ENCODE results near the gene ZCCHC24. TPM values are rescaled to one million over a fixed set of nuclear protein-coding genes. Genes with fewer than 3 reads are reported as not detected.

ZCCHC24 gene
- total RNA-seq, 2 experiments from 2014 or later: 0.53 to 0.75 TPM

DNA sequence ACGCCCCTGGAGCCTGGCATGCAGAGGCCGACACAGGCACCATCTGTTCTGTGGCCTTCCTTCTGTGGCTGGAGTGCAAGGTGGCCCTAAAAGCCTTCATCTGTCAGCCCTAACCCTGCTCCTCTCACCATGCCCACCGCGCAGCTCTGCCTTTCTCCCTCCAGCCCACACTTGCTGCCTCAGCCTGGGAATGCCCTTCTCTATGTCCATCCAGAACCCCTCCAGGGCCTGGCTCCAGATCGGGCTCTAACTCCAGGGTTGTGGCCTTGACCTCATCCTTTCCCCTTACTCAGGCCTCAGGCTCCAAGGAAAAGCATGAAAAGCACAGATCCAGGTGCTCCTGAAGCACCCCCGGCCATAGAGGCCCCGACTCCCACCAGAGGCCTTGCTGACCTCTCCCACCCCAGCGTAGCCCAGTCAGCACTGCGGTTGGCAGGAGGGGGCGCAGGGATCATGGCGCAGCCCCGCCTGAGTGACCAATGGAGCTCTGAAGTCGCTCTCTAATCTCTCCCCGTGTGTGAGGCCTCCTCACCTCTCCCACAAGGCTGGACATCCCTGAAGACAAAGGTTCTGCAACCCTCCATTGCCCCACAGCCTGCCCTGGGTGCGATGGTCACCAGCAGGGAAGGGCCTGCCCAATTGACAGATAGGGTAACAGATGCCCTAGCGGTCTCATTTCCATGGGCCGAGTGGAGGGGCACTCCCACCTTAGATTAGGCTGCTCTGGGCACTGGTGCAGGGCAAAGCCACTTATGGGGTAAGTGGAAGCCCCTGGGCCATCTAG lies 9.2 kb downstream of the ZCCHC24 start:
- ATAC-seq (no peak), DNase-seq (no peak)
- Mint-ChIP-seq H3K27ac (peak overlapping the region; percentile 34), H3K9me3 (ENCODE audit: low read depth) (no peaks in the 10 kb centered on the region), H3K36me3 (ENCODE audit: low read depth) (no peaks in the 10 kb centered on the region), H3K4me3 (no peak overlapping the region), H3K4me1 (peaks cover 14% of the 10 kb centered on the region), H3K27me3 (no peaks in the 10 kb centered on the region)
- intact Hi-C loops (cut with DNase I, micrococcal nuclease): no loop called here
- ChIA-PET POLR2A (no interaction called here), CTCF (interaction anchor here (1.5 kb wide), 1 partner anchor 24 kb away, joined by 5 read pairs; no protein-coding TSS in a partner anchor)

DNA sequence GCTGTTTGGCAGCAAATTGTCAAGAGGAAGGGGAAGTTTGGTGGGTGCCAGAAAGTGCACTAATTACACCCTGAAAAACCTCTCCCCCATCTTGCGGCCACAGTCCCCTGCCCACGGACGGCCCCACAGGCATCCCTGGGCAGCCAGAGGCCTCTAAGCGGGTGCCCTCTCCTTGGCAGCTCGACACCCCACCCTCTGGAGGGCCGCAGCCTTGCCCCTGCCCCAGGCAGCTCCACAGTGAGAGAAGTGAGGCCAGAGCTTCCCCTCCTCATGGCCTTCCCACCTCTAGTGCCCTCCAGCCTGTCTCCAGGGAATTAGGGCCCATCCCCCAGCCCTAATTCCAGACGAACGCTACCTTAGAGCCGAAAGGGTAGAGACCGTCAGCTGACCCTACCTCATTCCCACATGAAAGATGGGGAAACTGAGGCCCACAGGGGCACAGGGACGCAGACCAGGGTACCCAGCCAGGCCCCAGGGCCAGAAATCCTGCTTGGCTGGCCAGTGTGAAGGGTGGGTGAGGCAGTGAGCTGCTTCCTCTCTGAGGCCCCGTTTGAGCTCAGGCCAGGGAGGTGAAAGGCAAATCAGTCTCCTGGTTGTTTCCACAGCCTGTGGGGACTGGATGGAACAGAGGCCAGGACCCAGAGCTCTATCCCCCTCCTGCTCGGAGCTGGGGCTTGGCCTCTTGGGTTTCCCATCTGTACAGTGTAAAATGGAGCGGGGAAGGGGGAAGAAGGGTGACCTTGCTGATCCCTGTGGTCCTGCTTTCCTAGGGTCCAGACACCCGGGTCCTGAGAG lies 10.0 kb downstream of the ZCCHC24 start:
- peak; percentile 2 for DNase-seq
- H3K4me3 Mint-ChIP-seq: no peak overlapping the region
- H3K9me3 Mint-ChIP-seq (ENCODE audit: low read depth): no peaks in the 10 kb centered on the region
- ATAC-seq: no peak
- no peaks in the 10 kb centered on the region for H3K36me3 Mint-ChIP-seq (ENCODE audit: low read depth)
- no peaks in the 10 kb centered on the region for H3K27me3 Mint-ChIP-seq
- peaks cover 14% of the 10 kb centered on the region for H3K4me1 Mint-ChIP-seq
- no peak overlapping the region for H3K27ac Mint-ChIP-seq
- POLR2A ChIA-PET: interaction anchor here (1.2 kb wide), 1 partner anchor 9 kb away, joined by 3 read pairs; no protein-coding TSS in a partner anchor
- intact Hi-C loops (cut with DNase I, micrococcal nuclease): no loop called here
- CTCF ChIA-PET: interaction anchor here (1.1 to 1.3 kb wide), 2 partner anchors 8 to 61 kb away, joined by 3 read pairs; no protein-coding TSS in a partner anchor

- peaks cover 14% of the 10 kb centered on the region for H3K4me1 Mint-ChIP-seq
- H3K4me3 Mint-ChIP-seq: no peak overlapping the region
- ChIA-PET CTCF (interaction anchor here (0.9 to 1.3 kb wide), 4 partner anchors 9 to 62 kb away, joined by 3 read pairs; no protein-coding TSS in a partner anchor), POLR2A (interaction anchor here (0.9 to 1.2 kb wide), 2 partner anchors 8 to 10 kb away, joined by 3 read pairs; no protein-coding TSS in a partner anchor)
- peak; percentile 3 for ATAC-seq
- no peaks in the 10 kb centered on the region for H3K27me3 Mint-ChIP-seq
- H3K27ac Mint-ChIP-seq: peak overlapping the region; percentile 64
- H3K36me3 Mint-ChIP-seq (ENCODE audit: low read depth): no peaks in the 10 kb centered on the region
- DNase-seq: peak; percentile 15
- intact Hi-C loops (cut with DNase I, micrococcal nuclease): no loop called here
- H3K9me3 Mint-ChIP-seq (ENCODE audit: low read depth): no peaks in the 10 kb centered on the region
Observed at GRCh38 chr10:79434821-79435251, 10.6 kb downstream of the ZCCHC24 start.

DNA sequence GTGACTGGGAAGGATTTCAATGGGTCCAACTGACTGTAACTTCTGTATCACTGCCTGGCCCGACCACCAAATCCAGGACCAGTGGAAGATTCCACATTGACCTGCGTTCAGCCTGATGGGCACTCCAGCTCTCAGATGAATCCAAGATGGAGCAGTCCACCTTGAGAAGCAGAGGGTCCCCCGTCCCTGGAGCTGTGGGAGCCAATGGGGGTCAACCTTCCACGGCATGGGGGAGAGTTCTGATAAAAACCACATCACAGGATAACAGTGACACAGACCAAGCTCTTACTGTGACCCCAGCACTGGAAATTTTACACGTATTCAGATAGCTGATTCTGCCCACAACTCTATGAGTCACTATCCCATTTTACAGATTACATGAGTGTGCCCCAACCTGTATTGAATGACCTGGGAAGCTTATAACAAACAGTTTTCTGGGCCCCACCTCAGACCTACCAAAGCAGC lies 11.2 kb downstream of the ZCCHC24 start:
- Mint-ChIP-seq H3K36me3 (ENCODE audit: low read depth) (no peaks in the 10 kb centered on the region), H3K27me3 (no peaks in the 10 kb centered on the region), H3K27ac (no peak overlapping the region), H3K9me3 (ENCODE audit: low read depth) (no peaks in the 10 kb centered on the region), H3K4me3 (no peak overlapping the region), H3K4me1 (peaks cover 14% of the 10 kb centered on the region)
- CTCF ChIA-PET: interaction anchor here (0.7 to 1.3 kb wide), 4 partner anchors 10 to 103 kb away, joined by 3 read pairs; no protein-coding TSS in a partner anchor
- intact Hi-C loops (cut with DNase I, micrococcal nuclease): no loop called here
- ATAC-seq: peak; percentile 94
- POLR2A ChIA-PET: interaction anchor here (0.9 to 1.2 kb wide), 2 partner anchors 9 to 11 kb away, joined by 3 read pairs; no protein-coding TSS in a partner anchor
- peak; percentile 44 for DNase-seq

DNA sequence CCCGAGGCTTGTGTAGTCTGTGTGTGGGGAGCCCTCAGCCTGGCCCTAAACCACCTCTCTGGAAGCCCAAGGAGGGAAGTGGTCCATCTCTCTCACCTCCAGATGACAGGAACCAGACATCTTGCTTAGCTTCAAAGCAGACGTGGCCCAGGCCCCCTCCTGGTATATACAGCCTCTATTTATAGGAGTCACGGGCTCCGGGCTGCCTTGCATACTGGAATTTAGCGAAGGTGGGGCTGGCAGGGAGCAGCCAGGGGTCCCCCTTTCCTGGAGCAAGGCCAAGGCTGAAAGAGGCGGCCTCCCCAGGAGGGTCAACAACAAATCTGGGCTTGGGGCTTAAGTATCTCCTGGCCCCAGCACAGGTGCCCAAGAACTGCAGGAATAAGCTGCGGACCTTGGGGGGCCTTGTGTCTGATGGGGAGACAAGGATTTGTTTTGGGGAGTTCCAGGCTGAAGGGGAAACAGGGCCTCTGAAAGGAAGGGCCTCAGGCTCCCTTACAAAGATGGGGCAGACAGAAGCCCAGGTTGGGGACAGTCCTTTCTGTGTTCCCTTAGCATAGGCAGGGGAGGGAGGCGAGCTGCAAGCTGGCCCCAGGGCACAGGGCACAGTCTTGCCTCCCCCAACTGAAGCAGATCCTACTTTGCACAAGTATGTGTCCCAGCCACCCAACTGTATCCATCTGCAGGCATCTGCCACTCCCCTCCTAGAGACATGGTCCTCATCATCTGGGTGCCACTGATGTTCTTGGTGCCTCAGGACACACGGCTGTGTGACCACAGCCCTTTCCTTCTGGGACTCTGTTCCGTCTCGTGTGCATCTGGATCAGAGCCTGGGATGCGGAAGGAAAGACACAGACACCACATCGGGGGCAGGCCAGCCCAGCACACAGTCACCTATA lies 11.9 kb downstream of the ZCCHC24 start:
- Mint-ChIP-seq H3K4me1 (peaks cover 14% of the 10 kb centered on the region), H3K27me3 (no peaks in the 10 kb centered on the region), H3K27ac (no peak overlapping the region), H3K36me3 (ENCODE audit: low read depth) (no peaks in the 10 kb centered on the region), H3K4me3 (no peak overlapping the region), H3K9me3 (ENCODE audit: low read depth) (no peaks in the 10 kb centered on the region)
- DNase-seq (peak; percentile 6), ATAC-seq (peak; percentile 14)
- intact Hi-C loops (cut with DNase I, micrococcal nuclease): no loop called here
- POLR2A ChIA-PET: interaction anchor here (0.9 to 1.2 kb wide), 2 partner anchors 9 to 11 kb away, joined by 3 read pairs; no protein-coding TSS in a partner anchor
- CTCF ChIA-PET: interaction anchor here (0.7 to 1.3 kb wide), 4 partner anchors 10 to 103 kb away, joined by 3 read pairs; no protein-coding TSS in a partner anchor

DNA sequence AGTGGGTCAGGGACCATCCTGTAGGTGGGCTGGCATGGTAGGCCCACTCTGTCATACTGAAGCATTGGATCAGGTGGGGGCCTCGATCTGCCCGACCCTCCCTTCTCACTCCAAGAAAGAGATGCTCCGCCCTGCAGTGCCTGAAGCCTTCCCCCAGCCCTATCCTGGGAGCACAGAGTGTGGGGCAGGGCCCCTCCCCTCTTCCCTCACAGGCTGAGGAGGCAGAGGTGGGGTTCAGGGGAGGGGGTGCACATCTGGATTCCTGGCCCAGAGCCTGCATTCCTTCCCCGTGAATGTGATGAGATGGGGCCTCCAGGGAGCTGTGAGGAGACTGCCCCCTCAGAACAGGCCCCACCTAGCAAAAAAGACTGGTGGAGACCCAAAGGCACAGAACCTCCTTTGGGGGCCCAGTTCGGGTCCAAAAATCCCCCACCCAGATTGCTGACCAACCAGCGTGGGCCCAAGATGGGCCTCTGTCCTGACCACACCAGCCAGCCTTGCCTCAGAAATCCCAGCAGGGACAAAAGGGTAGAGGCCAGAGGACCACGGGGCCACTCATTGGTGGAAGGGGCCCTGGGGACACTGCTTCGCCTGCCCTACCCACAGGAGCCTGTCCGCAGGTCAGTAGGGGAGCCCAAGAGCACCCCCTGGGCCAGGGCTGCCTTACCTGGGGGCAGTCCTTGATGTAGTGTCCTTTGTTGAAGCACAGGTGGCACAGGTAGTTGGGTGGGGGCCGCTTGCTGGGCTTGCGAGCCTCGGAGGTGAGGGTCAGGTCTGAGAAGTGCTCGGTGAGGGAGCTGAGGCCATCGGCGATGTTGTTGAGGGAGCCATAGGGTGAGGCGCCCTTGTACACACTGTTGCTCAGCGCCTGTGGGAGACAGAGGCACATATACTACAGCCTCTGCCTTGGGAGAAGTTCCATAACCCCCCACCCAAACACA lies 13.3 kb downstream of the ZCCHC24 start:
- CTCF ChIA-PET: no interaction called here
- Mint-ChIP-seq H3K4me1 (peaks cover 14% of the 10 kb centered on the region), H3K9me3 (ENCODE audit: low read depth) (peaks cover 4% of the 10 kb centered on the region), H3K27ac (no peak overlapping the region), H3K36me3 (ENCODE audit: low read depth) (no peaks in the 10 kb centered on the region), H3K4me3 (no peak overlapping the region), H3K27me3 (no peaks in the 10 kb centered on the region)
- POLR2A ChIA-PET: no interaction called here
- DNase-seq: no peak
- intact Hi-C loops (cut with DNase I, micrococcal nuclease): no loop called here
- no peak for ATAC-seq

DNA sequence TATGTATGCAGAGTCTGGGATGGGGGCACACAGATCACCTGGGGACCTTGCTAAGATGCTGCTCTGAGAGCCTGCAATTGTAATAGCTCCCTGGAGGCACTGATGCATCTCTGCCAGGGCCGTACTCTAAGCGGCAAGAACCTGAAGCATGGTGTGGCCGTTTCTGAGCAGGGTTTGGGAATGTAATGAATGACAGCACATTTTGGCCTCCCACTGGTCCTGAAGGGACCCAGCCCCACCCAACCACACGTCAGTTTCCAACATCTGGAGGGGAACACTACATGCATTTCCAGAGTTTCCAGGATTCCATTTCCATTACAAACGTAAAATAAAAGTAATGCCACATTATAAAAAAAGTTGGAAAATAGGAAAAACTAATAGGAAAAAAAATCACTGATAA lies 14.0 kb downstream of the ZCCHC24 start:
- no peak overlapping the region for H3K4me3 Mint-ChIP-seq
- DNase-seq (no peak), ATAC-seq (no peak)
- CTCF ChIA-PET: no interaction called here
- POLR2A ChIA-PET: no interaction called here
- H3K4me1 Mint-ChIP-seq: peaks cover 14% of the 10 kb centered on the region
- no peak overlapping the region for H3K27ac Mint-ChIP-seq
- H3K27me3 Mint-ChIP-seq: no peaks in the 10 kb centered on the region
- H3K36me3 Mint-ChIP-seq (ENCODE audit: low read depth): no peaks in the 10 kb centered on the region
- peaks cover 4% of the 10 kb centered on the region for H3K9me3 Mint-ChIP-seq (ENCODE audit: low read depth)
- intact Hi-C loops (cut with DNase I, micrococcal nuclease): no loop called here

- Mint-ChIP-seq H3K36me3 (ENCODE audit: low read depth) (no peaks in the 10 kb centered on the region), H3K9me3 (ENCODE audit: low read depth) (peaks cover 4% of the 10 kb centered on the region), H3K4me3 (no peak overlapping the region), H3K4me1 (peaks cover 14% of the 10 kb centered on the region), H3K27ac (no peak overlapping the region), H3K27me3 (no peaks in the 10 kb centered on the region)
- intact Hi-C loops (cut with DNase I, micrococcal nuclease): no loop called here
- ATAC-seq (no peak), DNase-seq (no peak)
- CTCF ChIA-PET: interaction anchor here (0.6 kb wide), 1 partner anchor 142 kb away, joined by 3 read pairs; no protein-coding TSS in a partner anchor
- POLR2A ChIA-PET: no interaction called here
Observed at GRCh38 chr10:79430936-79431335, 14.5 kb downstream of the ZCCHC24 start.

DNA sequence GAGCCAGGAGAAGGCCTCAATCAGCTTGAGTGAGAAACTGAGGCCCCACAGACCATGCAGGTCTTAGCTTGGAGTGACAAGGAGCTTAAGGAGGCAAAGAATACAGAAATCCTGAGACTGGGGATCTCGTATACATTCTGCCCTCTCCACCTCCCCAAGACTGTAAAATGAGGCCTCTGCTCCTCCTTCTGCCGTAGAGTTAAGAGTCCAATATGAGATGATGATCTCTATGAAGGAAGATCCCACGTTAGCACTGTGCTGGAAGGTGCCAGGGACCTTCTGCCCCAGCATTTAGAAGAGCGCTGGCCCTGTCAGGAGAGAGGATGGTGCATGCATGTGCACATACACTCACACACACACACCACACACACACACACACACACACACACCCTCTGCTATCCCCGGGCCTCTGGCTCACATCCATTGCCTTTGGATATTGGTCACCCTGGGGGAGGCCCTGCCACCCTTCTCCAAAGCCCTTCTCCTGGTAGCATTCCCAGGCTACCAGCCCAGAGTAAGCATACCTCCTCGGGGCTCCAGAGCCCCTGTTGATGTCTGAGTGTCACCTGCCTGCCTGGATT lies 15.0 kb downstream of the ZCCHC24 start:
- DNase-seq (no peak), ATAC-seq (no peak)
- no peak overlapping the region for H3K4me3 Mint-ChIP-seq
- ChIA-PET CTCF (interaction anchor here (0.6 to 0.9 kb wide), 2 partner anchors 11 to 142 kb away, joined by 3 read pairs; no protein-coding TSS in a partner anchor), POLR2A (no interaction called here)
- no peaks in the 10 kb centered on the region for H3K27me3 Mint-ChIP-seq
- H3K27ac Mint-ChIP-seq: no peak overlapping the region
- H3K4me1 Mint-ChIP-seq: peaks cover 14% of the 10 kb centered on the region
- intact Hi-C loops (cut with DNase I, micrococcal nuclease): no loop called here
- peaks cover 4% of the 10 kb centered on the region for H3K9me3 Mint-ChIP-seq (ENCODE audit: low read depth)
- H3K36me3 Mint-ChIP-seq (ENCODE audit: low read depth): no peaks in the 10 kb centered on the region

GRCh38 chr10:79429751-79430150 lies 15.7 kb downstream of the ZCCHC24 start:
- POLR2A ChIA-PET: no interaction called here
- H3K36me3 Mint-ChIP-seq (ENCODE audit: low read depth): no peaks in the 10 kb centered on the region
- H3K27me3 Mint-ChIP-seq: no peaks in the 10 kb centered on the region
- peaks cover 4% of the 10 kb centered on the region for H3K9me3 Mint-ChIP-seq (ENCODE audit: low read depth)
- ATAC-seq (no peak), DNase-seq (no peak)
- H3K4me3 Mint-ChIP-seq: no peak overlapping the region
- peaks cover 9% of the 10 kb centered on the region for H3K4me1 Mint-ChIP-seq
- CTCF ChIA-PET: interaction anchor here (0.6 to 0.9 kb wide), 3 partner anchors 11 to 522 kb away, joined by 3 to 4 read pairs (median 3); no protein-coding TSS in a partner anchor
- intact Hi-C loops (cut with DNase I, micrococcal nuclease): no loop called here
- H3K27ac Mint-ChIP-seq: no peak overlapping the region
